GM19035 (cell line): ENCODE data around the gene LOXL3.
A peak's percentile ranks its signal among the peaks of the same experiment; 100 is the strongest.

Experiments
- ATAC-seq: cut with Tn5 transposase; IDR thresholded peaks from one replicate; pipeline ENCODE4 v1.9.1; 2021; ENCODE audit not compliant: unreplicated experiment

The LOXL3 gene

GRCh38 chr2:74553892-74554819 lies at the start of gene LOXL3, which contains the start of gene DOK1:
Gene LOXL3 (minus strand): TSS chr2:74553942. CDS start chr2:74552634, 1,308 bp downstream.
Gene DOK1 (plus strand): TSS chr2:74554720. CDS start chr2:74554755, 35 bp downstream.
- peak; percentile 60 for ATAC-seq

GRCh38 chr2:74602586-74603281 lies 49.0 kb upstream of the LOXL3 start:
- no peak for ATAC-seq

- ATAC-seq, result no peak
Observed at GRCh38 chr2:74599676-74600075, 45.9 kb upstream of the LOXL3 start.

GRCh38 chr2:74597410-74597809 lies 43.7 kb upstream of the LOXL3 start:
- no peak for ATAC-seq

GRCh38 chr2:74596584-74596983 lies 42.8 kb upstream of the LOXL3 start:
- no peak for ATAC-seq

GRCh38 chr2:74593826-74594772 lies 40.4 kb upstream of the LOXL3 start:
- ATAC-seq, result no peak

- ATAC-seq, result no peak
Observed at GRCh38 chr2:74588664-74589063, 34.9 kb upstream of the LOXL3 start.

GRCh38 chr2:74587664-74588277 lies 34.0 kb upstream of the LOXL3 start:
- ATAC-seq, result peak; percentile 57

GRCh38 chr2:74585406-74586185 lies 31.9 kb upstream of the LOXL3 start:
- ATAC-seq, result no peak

- peak; percentile 57 for ATAC-seq
Observed at GRCh38 chr2:74584088-74584645, 30.4 kb upstream of the LOXL3 start.

- no peak for ATAC-seq
Observed at GRCh38 chr2:74583504-74583903, 29.8 kb upstream of the LOXL3 start.

GRCh38 chr2:74582184-74582583 lies 28.4 kb upstream of the LOXL3 start:
- no peak for ATAC-seq

- ATAC-seq, result no peak
Observed at GRCh38 chr2:74581463-74581862, 27.7 kb upstream of the LOXL3 start.

GRCh38 chr2:74578408-74578807 lies 24.7 kb upstream of the LOXL3 start:
- peak; percentile 50 for ATAC-seq

- ATAC-seq, result peak; percentile 37
Observed at GRCh38 chr2:74577448-74577847, 23.7 kb upstream of the LOXL3 start.

- ATAC-seq, result no peak
Observed at GRCh38 chr2:74576863-74577229, 23.1 kb upstream of the LOXL3 start.

- no peak for ATAC-seq
Observed at GRCh38 chr2:74576211-74576862, 22.6 kb upstream of the LOXL3 start.

GRCh38 chr2:74575320-74575719 lies 21.6 kb upstream of the LOXL3 start:
- ATAC-seq, result no peak
